ENCODE data around the gene KIT.

The KIT gene

DNA sequence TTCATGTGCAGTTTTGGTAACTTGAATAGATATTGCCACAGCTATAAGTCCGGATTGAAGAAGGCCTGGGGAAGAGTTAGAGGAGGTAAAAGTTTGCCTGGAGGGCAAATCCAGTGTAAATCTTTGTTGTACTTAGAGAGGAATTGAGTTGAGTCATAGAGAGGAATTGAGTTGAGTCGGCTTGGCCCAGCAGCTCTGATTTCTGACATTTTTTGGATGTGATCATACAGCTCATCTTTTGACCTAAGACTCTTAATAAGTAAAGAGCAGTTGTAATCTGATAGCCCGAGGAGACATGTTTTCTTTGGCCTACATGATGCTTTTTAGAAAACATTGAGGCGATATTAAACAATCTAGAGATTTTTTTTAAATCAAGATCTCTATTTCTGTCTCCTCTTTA lies 3.9 kb downstream of the KIT start:
- no peak for TF ChIP-seq ZFX (IDR thresholded peaks at IDR 0.05; ENCODE audit: borderline replicate concordance)
- TF ChIP-seq, protein P1, sequence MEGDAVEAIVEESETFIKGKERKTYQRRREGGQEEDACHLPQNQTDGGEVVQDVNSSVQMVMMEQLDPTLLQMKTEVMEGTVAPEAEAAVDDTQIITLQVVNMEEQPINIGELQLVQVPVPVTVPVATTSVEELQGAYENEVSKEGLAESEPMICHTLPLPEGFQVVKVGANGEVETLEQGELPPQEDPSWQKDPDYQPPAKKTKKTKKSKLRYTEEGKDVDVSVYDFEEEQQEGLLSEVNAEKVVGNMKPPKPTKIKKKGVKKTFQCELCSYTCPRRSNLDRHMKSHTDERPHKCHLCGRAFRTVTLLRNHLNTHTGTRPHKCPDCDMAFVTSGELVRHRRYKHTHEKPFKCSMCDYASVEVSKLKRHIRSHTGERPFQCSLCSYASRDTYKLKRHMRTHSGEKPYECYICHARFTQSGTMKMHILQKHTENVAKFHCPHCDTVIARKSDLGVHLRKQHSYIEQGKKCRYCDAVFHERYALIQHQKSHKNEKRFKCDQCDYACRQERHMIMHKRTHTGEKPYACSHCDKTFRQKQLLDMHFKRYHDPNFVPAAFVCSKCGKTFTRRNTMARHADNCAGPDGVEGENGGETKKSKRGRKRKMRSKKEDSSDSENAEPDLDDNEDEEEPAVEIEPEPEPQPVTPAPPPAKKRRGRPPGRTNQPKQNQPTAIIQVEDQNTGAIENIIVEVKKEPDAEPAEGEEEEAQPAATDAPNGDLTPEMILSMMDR (IDR thresholded peaks at IDR 0.05): no peak
- no peak overlapping the region for H3K27ac ChIP-seq

DNA sequence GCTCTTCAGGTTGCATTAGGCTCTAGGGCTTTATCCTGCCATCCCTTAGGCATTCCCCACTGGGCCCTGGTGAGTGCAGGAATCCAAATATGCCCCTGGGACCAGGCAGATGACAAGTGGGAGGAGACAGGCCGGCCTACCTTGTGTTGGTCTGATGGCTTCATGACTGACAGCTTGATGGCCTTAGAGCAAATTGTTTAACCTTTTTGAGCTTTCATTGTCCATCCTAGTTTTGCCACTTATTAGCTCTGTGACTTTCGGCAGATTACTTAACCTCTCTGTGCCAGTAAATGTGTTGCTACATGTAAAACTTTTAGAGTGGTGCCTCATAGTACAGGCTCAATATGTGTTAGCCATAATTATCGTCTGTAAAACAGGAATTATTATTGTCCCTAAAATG lies 4.4 kb downstream of the KIT start:
- TF ChIP-seq, protein P1 (IDR thresholded peaks at IDR 0.05): no peak
- no peak overlapping the region for H3K27ac ChIP-seq

DNA sequence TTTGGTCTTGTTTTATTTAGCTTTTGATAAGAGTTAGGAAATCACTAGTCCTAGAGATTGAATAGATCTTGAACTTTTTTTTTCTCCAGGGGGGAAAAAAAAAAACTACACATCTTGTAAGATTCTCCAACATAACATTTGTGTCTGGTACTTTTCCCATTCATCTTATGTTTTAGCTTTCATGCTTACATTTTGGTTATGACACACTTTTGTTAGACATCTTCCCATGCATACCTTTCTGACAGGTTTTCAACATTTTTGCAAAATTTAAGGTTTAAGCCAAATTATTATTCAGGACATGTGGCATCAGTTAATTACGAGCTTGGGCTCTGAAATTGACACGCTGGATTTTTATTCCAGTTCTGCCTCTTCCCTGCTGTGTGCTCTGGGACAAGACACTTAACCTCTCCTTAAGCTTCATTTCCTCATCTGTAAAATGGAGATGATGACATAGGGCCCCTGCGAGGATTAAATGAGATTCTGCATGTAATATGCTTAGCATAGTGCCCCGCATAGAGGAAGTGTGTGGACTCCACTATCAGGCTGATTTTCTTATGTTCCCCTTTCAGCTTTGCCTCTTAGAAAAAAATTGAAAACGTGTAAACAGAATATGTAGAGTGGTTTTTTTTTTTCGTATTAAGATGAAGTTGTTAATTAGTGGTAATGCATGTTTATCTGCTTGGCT lies 5.3 kb downstream of the KIT start:
- TF ChIP-seq, protein P1 (IDR thresholded peaks at IDR 0.05): no peak
- TF ChIP-seq ZFX (IDR thresholded peaks at IDR 0.05; ENCODE audit: borderline replicate concordance): no peak
- no peak overlapping the region for H3K27ac ChIP-seq

DNA sequence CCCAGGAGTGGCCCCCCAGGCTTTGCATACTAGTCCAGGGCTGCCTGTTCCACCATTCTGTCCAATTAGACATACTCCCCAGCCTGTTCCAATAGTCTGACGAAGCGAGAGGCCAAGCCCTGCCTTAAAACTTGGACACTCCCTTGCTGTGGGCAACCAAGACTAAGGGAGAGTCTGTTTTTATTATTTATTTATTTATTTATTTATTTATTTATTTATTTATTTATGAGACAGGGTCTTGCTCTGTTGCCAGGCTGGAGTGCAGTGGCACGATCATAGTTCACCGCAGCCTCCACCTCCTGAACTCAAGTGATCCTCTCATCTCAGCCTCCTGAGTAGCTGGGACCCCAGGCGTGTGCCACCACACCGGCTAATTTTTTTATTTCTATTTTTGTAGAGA lies 6.6 kb downstream of the KIT start:
- H3K27ac ChIP-seq: no peak overlapping the region
- TF ChIP-seq ZFX (IDR thresholded peaks at IDR 0.05; ENCODE audit: borderline replicate concordance): no peak
- TF ChIP-seq, protein P1 (IDR thresholded peaks at IDR 0.05): no peak

DNA sequence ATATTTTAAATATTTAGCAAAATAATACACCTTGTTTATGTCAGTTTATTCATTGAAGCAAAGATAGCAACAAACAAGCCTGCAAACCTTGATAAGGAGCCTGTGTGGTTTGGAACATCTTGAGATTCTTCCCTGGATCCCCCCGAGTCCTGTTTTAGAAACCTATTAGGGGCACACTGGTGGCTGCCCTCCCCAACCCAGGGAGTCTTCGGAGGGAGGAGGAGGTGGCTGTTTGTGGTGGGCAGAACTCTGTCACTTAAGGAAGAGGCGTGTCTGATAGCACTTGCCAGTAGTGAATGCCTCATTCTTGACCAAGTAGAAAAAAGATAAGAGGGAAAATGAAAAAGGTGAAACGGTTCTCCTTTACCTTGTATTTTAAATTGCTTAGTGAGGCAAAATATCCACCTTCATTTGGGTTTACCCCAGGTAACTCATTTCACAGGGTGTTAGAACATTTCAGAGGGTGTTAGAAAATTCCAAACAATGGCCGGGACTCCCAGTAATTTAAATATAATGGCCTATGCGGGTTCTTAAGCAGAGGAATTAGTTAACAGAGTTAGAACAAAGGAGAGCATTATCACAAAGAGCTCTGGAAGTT lies 10.4 kb downstream of the KIT start:
- TF ChIP-seq, protein P1 (IDR thresholded peaks at IDR 0.05): no peak
- no peak for TF ChIP-seq ZFX (IDR thresholded peaks at IDR 0.05; ENCODE audit: borderline replicate concordance)
- no peak overlapping the region for H3K27ac ChIP-seq

DNA sequence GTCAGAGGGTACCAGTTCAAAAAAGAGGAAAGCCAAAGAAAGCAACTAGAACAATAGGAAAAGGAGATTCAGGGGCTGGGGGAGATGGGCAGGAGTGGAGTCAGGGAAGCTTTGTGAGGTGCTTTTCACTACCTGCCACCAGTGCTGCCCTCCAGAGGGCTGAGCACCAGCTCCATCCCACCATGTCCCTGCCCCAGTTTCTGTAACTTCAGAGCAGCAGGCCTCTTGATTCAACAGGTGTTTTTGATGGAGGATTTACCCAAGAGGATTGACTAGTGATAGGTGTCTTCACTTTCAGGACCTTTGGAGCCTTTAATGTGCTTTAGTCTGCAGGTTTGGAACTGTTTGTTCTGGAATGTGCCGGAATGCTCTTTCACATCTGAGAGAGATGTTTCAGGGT lies 12.1 kb downstream of the KIT start:
- no peak for TF ChIP-seq ZFX (IDR thresholded peaks at IDR 0.05; ENCODE audit: borderline replicate concordance)
- TF ChIP-seq, protein P1 (IDR thresholded peaks at IDR 0.05): 0 out of 2 replicates have a peak, but pooled peaks have one; percentile 10
- no peak overlapping the region for H3K27ac ChIP-seq

DNA sequence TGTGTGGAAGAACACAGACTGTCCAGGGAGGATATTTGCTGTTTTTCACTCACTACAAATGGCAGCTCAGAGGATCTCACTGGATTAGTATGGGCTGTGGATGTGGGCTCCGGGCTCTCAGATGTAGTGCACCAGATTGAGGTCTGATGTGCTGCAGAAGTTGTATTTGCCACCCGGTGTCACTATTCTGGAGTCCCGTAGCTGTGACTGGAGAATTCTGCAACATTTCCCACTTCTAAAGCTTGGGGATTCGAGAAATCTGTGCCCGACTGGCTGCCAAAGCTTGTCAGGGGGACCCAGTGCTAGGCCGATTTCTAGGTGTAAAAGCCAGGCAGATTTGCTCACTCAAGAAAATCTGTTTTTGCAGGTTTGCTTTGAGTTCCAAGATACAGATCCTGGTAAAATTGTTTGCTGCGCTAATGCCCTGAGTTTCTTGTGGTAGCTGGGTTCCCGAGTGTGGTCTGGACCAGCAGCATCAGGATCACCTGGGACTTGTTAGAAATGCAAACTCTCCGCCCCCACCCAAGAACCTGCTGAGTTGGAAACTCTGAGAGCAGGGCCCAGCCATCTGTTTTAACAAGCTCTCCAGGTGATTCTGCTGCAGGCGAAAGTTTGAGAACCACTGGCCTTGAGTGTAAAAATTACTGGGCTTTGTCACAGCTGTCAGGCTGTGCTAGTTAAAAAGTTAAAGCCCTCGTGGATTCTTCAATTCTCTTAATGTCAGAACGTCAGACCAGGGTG lies 18.1 kb downstream of the KIT start:
- no peak overlapping the region for H3K27ac ChIP-seq
- TF ChIP-seq, protein P1 (IDR thresholded peaks at IDR 0.05): no peak
- TF ChIP-seq ZFX (IDR thresholded peaks at IDR 0.05; ENCODE audit: borderline replicate concordance): no peak

All from 22Rv1 (cell line).